H54 (cell line): ENCODE data around the gene NFKB1.
A peak's percentile ranks its signal among the peaks of the same experiment; 100 is the strongest.

ENCODE experiments used
- DNase-seq: peaks from one replicate; pipeline ENCODE4 v3.0.0; 2011; ENCODE audit warnings: low spot score, mixed read lengths; ENCODE audit not compliant: insufficient read length
- FAIRE-seq: peaks from 3 replicates; lab custom pipeline; 2011; peaks lifted over from hg19 to GRCh38; lab: Jason Lieb, UNC
- POLR2A ChIP-seq: IDR thresholded peaks from 2 replicates; pipeline ENCODE4 v1.6.1; 2011; ENCODE audit warnings: low read depth, mild to moderate bottlenecking, low read length

The NFKB1 gene

DNA sequence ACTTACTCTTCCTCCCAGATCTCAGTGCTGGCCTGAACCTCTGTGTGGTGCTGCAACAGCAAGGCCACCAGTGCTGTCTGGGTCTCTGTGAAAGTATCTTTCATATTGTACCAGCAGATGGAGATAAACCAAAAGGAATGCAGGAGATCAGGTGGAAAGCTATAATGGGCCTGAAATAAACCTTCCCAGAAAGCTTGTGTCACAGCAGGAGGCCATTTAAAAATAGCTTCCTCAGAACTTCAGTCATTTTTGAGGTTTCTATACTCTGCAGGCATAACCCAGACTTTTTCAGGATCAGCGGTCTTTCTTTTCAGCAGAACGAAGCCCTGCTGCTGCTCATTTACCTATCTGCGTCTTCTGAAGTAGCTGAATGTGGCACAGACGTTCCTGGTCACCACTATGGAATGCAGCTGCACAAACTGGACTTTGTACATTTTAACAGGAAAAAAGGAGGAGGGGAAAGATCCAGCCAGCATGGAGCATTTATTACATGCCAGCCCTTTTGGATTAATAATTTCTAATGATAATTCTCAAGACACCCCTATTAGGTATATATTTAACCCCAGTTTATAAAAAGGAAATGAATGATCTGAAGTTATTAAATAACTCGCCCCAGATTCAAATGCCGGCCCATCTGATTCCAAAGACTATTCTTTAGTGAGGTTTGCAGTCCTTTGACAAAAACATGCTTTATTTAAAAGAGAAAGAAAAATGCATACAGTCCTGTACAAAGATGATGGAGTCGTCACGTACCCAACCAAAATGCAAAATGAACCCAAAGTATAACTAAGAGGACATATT lies 119.7 kb downstream of the NFKB1 start:
- FAIRE-seq, result no peak
- DNase-seq, result peak; percentile 45

GRCh38 chr4:102623622-102624021 lies 122.5 kb downstream of the NFKB1 start:
- TF ChIP-seq POLR2A, result no peak
- no peak for DNase-seq
- FAIRE-seq, result no peak

More for the DNA sequence above, 119.7 kb downstream of the NFKB1 start:
- no peak for TF ChIP-seq POLR2A

- DNase-seq (no peak), FAIRE-seq (no peak)
- no peak for TF ChIP-seq POLR2A
Measured at GRCh38 chr4:102624505-102624904, 123.3 kb downstream of the NFKB1 start.

GRCh38 chr4:102625232-102625930 lies 124.2 kb downstream of the NFKB1 start:
- DNase-seq, result no peak
- no peak for FAIRE-seq
- TF ChIP-seq POLR2A, result no peak

- FAIRE-seq (peak; percentile 76), DNase-seq (peak; percentile 35)
- no peak for TF ChIP-seq POLR2A
Measured at GRCh38 chr4:102627831-102628523, 126.8 kb downstream of the NFKB1 start.

GRCh38 chr4:102629673-102630072 lies 128.5 kb downstream of the NFKB1 start:
- no peak for TF ChIP-seq POLR2A
- DNase-seq, result no peak
- no peak for FAIRE-seq

DNA sequence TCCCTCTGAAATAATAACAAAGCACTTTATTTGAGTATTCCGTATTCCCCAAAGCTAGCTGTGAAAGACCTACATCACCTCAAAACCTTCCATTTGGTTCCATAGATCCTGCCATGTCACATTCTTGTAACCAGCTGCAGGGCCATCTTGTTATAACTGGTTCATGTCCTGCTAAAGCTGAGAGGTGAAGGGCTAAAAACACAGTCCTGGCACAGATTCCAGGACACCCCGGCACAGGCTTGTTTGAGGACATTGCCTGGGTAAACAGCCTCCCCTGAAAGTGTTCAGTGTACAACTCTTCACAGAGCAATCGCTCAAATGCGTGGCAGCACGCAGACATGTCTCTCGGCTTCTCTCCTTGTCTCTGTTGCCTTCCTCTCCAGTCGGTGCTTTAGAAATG lies 130.5 kb downstream of the NFKB1 start:
- TF ChIP-seq POLR2A, result no peak
- no peak for FAIRE-seq
- DNase-seq, result no peak

- no peak for FAIRE-seq
- DNase-seq, result no peak
- no peak for TF ChIP-seq POLR2A
Measured at GRCh38 chr4:102632241-102633065, 131.3 kb downstream of the NFKB1 start.

DNA sequence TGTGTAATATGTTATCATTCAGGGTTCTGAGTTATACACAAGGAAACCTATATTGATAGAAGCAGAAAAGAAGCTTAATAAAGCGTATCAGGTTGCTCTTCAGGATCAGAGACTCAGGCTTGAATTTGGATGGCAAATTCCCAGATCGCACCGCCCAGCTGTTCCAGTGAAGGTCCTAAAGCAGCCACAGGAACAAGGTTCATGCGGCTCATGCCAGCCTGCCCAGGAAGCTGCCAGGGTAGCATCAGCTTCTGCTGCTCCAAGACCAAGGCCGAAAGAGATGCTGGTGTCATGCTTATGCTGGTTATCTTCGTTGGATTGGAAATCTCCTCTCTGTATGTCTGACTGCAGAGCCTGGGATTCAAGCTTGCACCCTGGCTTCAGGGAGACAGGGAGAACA lies 131.9 kb downstream of the NFKB1 start:
- TF ChIP-seq POLR2A, result no peak
- FAIRE-seq, result no peak

DNA sequence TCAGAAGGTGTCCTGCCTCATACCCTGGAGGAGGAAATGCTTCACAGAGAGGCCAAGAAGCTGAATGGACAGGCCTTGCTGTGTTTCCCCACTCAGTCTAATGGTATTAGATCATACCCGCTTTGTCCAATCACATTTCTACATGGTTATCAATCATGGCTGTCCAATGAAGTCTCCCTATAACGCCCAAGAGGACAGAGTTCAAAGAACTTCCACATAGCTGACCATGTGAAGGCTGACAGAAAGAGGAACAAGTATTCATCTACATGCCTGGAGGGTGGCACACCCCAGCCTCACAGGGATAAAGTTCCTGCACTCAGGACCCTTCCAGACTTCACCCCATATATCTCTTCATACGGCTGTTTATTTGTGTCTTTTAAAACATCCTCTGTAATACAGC lies 136.2 kb downstream of the NFKB1 start:
- no peak for TF ChIP-seq POLR2A
- DNase-seq, result no peak
- no peak for FAIRE-seq

More for the DNA sequence above, 131.9 kb downstream of the NFKB1 start:
- no peak for DNase-seq

- DNase-seq, result no peak
- TF ChIP-seq POLR2A, result no peak
- FAIRE-seq, result no peak
Measured at GRCh38 chr4:102638621-102639020, 137.5 kb downstream of the NFKB1 start.

DNA sequence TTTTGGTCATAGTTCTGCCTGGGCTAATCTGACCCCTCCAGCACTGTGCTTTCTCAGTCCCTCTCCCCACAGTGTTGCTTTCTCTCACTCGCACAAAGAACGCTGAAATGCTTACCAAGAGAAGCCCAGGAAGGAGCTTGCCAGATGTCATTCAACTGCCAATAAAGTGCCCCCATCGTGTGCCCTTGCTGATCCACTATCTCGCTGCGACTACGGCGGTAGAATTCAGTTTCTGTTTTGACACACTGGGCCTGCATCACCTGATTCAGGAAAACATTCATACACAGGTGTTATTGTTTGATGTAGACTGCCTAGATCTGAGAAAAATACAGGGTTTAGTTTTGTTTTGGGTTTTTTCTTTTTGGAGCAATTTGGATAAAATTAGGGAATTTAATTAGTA lies 138.4 kb downstream of the NFKB1 start:
- TF ChIP-seq POLR2A, result no peak
- FAIRE-seq (no peak), DNase-seq (no peak)

GRCh38 chr4:102640669-102641068 lies 139.5 kb downstream of the NFKB1 start:
- TF ChIP-seq POLR2A, result no peak
- DNase-seq (no peak), FAIRE-seq (peak; percentile 15)

- FAIRE-seq (no peak), DNase-seq (no peak)
- no peak for TF ChIP-seq POLR2A
Measured at GRCh38 chr4:102641793-102642192, 140.6 kb downstream of the NFKB1 start.
